T-cell (primary cell): ENCODE results near the gene LRRC71. TPM values are rescaled to one million over a fixed set of nuclear protein-coding genes. Genes with fewer than 3 reads are reported as not detected.
"Not testable (repeated sequence)": the region's sequence is repeated elsewhere in the genome, so short reads cannot be mapped to it uniquely, and the experiment has no call there.

ENCODE experiments used
- ATAC-seq, 4 experiments: fragments of 200-7000 bp in 3 of 4; fragments of 150-1000 bp in 1 of 4; cut with Tn5 transposase; replicated peaks in 1 of 4; 1 replicate in 3 of 4; 2 replicates in 1 of 4; pipeline ENCODE4 v1.10.0; 2021; ENCODE audit warnings: moderate library complexity in 3 of 4, mild to moderate bottlenecking in 2 of 4, moderate number of reproducible peaks in 1 of 4
- CTCF ChIA-PET, 2 donors: fragments of 300-600 bp; sonication (Branson Sonifier 250); formaldehyde crosslinking; loops; one replicate each; lab custom pipeline; 2022; ENCODE audit warnings: antibody characterized with exemption in 2 of 2; lab: Charles Lee
- POLR2A ChIA-PET, 2 donors: fragments of 300-600 bp; sonication (Branson Sonifier 250); formaldehyde crosslinking; loops; one replicate each; lab custom pipeline; 2022; ENCODE audit warnings: antibody characterized with exemption in 2 of 2; lab: Charles Lee
- DNase-seq, 35 experiments: peaks; one replicate each; pipeline versions ENCODE4 v3.0.0 to v3.0.0-alpha.2; 2013 to 2023
- H3K27ac ChIP-seq: one replicate; pipeline ENCODE4 v1.5.1; 2013; ENCODE audit warnings: low read length
- H3K27me3 ChIP-seq, 2 experiments: replicated peaks in 1 of 2; 1 replicate in 1 of 2; 2 replicates in 1 of 2; pipeline versions ENCODE4 v1.6.1 to v1.7.0; 2013; ENCODE audit warnings: low read length in 1 of 2, mixed read lengths in 1 of 2; ENCODE audit not compliant: control insufficient read depth in 2 of 2, insufficient read depth in 2 of 2; ENCODE audit errors: extremely low read depth in 1 of 2
- H3K36me3 ChIP-seq, 2 donors: 1 replicate in 1 of 2; 2 replicates in 1 of 2; pipeline versions ENCODE4 v1.6.1 to v1.7.0; 2013; ENCODE audit warnings: low read length in 1 of 2; ENCODE audit not compliant: control insufficient read depth in 2 of 2, insufficient read depth in 1 of 2; ENCODE audit errors: extremely low read depth in 1 of 2
- H3K4me1 ChIP-seq, 2 experiments: 1 replicate in 1 of 2; 2 replicates in 1 of 2; pipeline versions ENCODE4 v1.6.1 to v1.7.0; 2013; ENCODE audit warnings: low read length in 2 of 2, mixed read lengths in 1 of 2; ENCODE audit not compliant: insufficient read depth in 2 of 2, control insufficient read depth in 1 of 2; ENCODE audit errors: extremely low read depth in 1 of 2
- H3K4me3 ChIP-seq, 2 donors: 1 replicate in 1 of 2; 2 replicates in 1 of 2; pipeline versions ENCODE4 v1.5.1 to v1.7.0; 2013; ENCODE audit warnings: mild to moderate bottlenecking in 2 of 2, low read length in 1 of 2, moderate library complexity in 1 of 2; ENCODE audit not compliant: control insufficient read depth in 1 of 2; ENCODE audit errors: extremely low read depth in 1 of 2
- H3K9me3 ChIP-seq: 2 replicates; pipeline ENCODE4 v1.7.0; 2013
- H3K27ac Mint-ChIP-seq, 2 donors: one replicate each; pipeline ENCODE4 v1.8.0; 2020 to 2021; ENCODE audit warnings: mild to moderate bottlenecking in 2 of 2, mixed read lengths in 2 of 2
- H3K27me3 Mint-ChIP-seq, 2 donors: one replicate each; pipeline ENCODE4 v1.8.0; 2021 to 2022; ENCODE audit warnings: mixed read lengths in 2 of 2
- H3K36me3 Mint-ChIP-seq: one replicate; pipeline ENCODE4 v1.8.0; 2021; ENCODE audit warnings: mixed read lengths
- H3K4me1 Mint-ChIP-seq, 3 donors: one replicate each; pipeline ENCODE4 v1.8.0; 2020 to 2022; ENCODE audit warnings: mixed read lengths in 3 of 3, mild to moderate bottlenecking in 1 of 3
- H3K4me3 Mint-ChIP-seq, 3 donors: one replicate each; pipeline ENCODE4 v1.8.0; 2020 to 2022; ENCODE audit warnings: mild to moderate bottlenecking in 3 of 3, mixed read lengths in 3 of 3, moderate library complexity in 3 of 3
- H3K9me3 Mint-ChIP-seq, 3 donors: one replicate each; pipeline ENCODE4 v1.8.0; 2020 to 2022; ENCODE audit warnings: mixed read lengths in 3 of 3
- WGBS: methylation state at CpG from one replicate; pipeline ENCODE4 v1.1.5; 2013; ENCODE audit warnings: missing lambda C conversion rate; ENCODE audit not compliant: insufficient coverage; 5-methylcytosine and 5-hydroxymethylcytosine counted together
- total RNA-seq, 35 experiments: library from RNA in 6 of 35; stranded (reverse) in 6 of 35; fragments of 120-200 nt in 1 of 35; gene quantifications; one replicate each; pipeline versions ENCODE4 v1.2.1 to v1.2.4 and lab custom pipeline; 2013 to 2026

Gene LRRC71
- total RNA-seq, 5 donors from 2014 or later (not counting 1 experiment from before 2014, with no cell fraction given): not detected

DNA sequence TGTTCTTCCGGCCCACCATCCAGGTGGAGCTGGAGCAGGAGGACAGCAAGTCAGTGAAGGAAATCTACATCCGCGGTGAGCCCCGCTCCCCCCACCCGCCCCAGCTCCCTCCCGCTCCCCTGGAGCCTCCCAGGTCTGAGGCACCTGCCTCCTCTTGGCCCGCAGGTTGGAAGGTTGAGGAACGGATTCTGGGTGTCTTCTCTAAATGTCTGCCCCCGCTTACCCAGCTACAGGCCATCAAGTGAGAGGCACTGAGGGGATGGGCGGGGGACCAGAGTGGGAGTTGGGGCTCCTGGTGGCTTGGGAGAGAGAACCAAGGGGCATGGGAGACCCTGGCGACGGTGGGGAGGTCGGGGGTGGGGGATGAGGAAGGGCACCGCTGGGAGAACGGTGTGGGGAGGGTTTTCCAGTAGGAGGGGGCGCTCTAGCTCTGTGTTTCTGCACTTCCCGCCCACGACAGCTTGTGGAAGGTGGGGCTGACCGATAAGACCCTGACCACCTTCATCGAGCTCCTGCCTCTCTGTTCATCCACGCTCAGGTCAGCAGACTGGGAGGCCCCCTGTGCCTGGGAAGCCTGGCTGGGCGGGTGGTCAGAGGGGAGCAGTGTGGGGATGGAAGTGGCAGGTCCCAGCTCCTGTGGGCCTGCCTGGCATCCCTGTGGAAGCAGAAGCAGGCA lies 4.2 kb downstream of the LRRC71 start:
- CTCF ChIA-PET: no interaction called here
- peak overlapping the region in 1 of 3 donors; percentile 69 for H3K4me3 Mint-ChIP-seq
- H3K4me1 Mint-ChIP-seq: peaks cover 27 to 30% (median 30%) of the 10 kb centered on the region in 3 donors
- H3K9me3 Mint-ChIP-seq: no peaks in the 10 kb centered on the region
- H3K36me3 Mint-ChIP-seq: no peaks in the 10 kb centered on the region
- H3K4me3 ChIP-seq: no peak overlapping the region
- no peak overlapping the region for H3K27ac ChIP-seq
- H3K27me3 Mint-ChIP-seq: peaks cover 67 to 91% of the 10 kb centered on the region in 2 donors
- no peak for DNase-seq
- H3K36me3 ChIP-seq: no peaks in the 10 kb centered on the region
- POLR2A ChIA-PET: no interaction called here
- peaks cover 21 to 95% of the 10 kb centered on the region in 2 experiments for H3K27me3 ChIP-seq
- no peaks in the 10 kb centered on the region for H3K9me3 ChIP-seq
- no peak for ATAC-seq
- H3K27ac Mint-ChIP-seq: no peak overlapping the region
- H3K4me1 ChIP-seq: peaks cover 0 to 33% of the 10 kb centered on the region in 2 experiments
- 51% methylated on average over 16 of the region's 22 CpGs for WGBS

DNA sequence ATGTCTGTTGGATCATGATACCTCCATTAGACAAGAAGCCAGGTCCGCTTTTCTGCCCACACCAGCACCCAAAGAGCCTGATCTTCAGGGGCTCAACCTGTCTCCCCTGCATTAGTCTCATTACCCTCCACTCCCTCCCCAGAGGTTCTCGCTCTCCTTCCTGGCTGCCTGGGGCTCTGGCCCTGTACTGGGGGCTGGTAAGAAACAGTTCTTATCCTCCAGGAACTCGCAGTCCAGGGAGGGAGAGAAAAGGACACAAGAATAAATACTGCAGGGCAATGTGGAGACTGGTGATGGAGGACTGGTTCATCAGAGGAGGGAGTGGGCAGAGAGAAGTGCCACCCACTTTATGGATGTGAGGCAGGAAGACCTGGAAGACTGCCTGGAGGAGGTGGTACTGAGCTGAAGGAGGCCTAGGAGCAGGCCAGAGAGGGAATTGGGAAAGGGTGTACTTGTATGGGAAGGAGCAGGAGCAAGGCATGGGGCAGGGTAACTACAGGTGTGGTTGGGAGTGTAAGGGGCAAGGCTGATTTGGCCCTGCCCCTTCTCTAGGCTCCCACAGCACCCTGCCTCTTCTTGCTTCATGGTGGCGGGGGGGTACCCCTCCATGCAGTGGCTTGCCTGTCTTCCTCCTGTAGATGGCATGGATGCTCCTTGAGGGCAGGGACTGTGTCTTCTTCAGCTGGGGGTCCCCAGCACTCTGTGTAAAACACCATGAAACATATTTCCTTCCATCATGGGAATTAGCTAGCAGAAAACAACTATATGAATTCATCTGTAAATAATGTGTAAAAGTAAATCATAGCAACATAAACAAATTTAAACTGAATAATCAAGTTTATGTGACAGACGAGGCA lies 5.0 kb downstream of the LRRC71 start:
- WGBS: 70% methylated on average over 2 of the region's 5 CpGs
- ChIA-PET POLR2A (no interaction called here), CTCF (no interaction called here)
- Histone ChIP-seq H3K36me3 (no peaks in the 10 kb centered on the region), H3K4me1 (peaks cover 0 to 30% of the 10 kb centered on the region in 2 experiments), H3K27me3 (peaks cover 21 to 93% of the 10 kb centered on the region in 2 experiments), H3K4me3 (no peak overlapping the region), H3K27ac (no peak overlapping the region), H3K9me3 (no peaks in the 10 kb centered on the region)
- Mint-ChIP-seq H3K36me3 (no peaks in the 10 kb centered on the region), H3K4me3 (no peak overlapping the region), H3K9me3 (no peaks in the 10 kb centered on the region), H3K27ac (no peak overlapping the region), H3K27me3 (peaks cover 71 to 92% of the 10 kb centered on the region in 2 donors), H3K4me1 (peaks cover 25 to 30% (median 28%) of the 10 kb centered on the region in 3 donors)
- DNase-seq (no peak), ATAC-seq (no peak)

DNA sequence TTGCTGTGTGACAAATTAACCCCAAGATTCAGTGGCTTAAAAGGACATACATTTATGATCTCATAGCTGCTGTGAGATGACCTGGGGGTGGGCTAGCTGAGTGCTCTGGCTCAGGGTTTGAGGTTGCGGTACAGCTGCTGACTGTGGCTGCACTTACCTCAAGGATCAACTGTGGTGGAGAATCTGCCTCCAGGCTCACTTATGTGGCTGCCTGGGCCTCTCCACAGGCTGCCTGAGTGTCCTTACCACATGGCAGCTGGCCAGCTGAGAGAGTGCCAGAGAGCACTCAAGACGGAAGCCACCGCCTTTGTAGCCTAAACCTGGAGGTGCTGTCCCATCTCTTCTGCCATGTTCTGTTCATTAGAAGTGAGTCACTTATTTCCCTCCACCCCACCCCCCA lies 5.7 kb downstream of the LRRC71 start:
- Histone ChIP-seq H3K27ac (no peak overlapping the region), H3K27me3 (peaks cover 17 to 93% of the 10 kb centered on the region in 2 experiments), H3K9me3 (no peaks in the 10 kb centered on the region), H3K4me1 (peaks cover 0 to 24% of the 10 kb centered on the region in 2 experiments), H3K4me3 (no peak overlapping the region), H3K36me3 (no peaks in the 10 kb centered on the region)
- no peak for ATAC-seq
- H3K27me3 Mint-ChIP-seq: peaks cover 69 to 91% of the 10 kb centered on the region in 2 donors
- CTCF ChIA-PET: interaction anchor here in 1 of 2 donors (0.6 kb wide), 1 partner anchor 9 kb away, joined by 3 read pairs; no protein-coding TSS in a partner anchor
- H3K36me3 Mint-ChIP-seq: no peaks in the 10 kb centered on the region
- H3K9me3 Mint-ChIP-seq: no peaks in the 10 kb centered on the region
- H3K27ac Mint-ChIP-seq: no peak overlapping the region
- peaks cover 18 to 36% (median 25%) of the 10 kb centered on the region in 3 donors for H3K4me1 Mint-ChIP-seq
- peak in 4 of 35 experiments; percentile 14 to 23 (median 18) for DNase-seq
- 6% methylated on average over 3 of the region's 3 CpGs for WGBS
- H3K4me3 Mint-ChIP-seq: no peak overlapping the region
- POLR2A ChIA-PET: no interaction called here

DNA sequence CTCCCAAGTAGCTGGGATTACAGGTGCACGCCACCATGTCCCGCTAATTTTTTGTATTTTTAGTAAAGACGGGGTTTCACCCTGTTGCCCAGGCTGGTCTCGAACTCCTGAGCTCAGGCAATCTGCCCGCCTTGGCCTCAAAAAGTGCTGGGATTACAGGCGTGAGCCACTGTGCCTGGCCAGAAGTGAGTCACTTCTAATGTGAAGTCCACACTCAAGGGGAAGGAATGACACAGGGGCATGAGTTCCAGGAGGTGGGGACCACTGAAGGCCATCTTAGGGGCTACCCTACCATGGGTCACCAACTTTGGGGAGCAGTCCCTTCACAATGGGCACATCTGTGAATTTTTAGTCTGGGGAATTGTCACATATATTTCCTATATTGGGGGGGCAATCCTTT lies 6.3 kb downstream of the LRRC71 start:
- WGBS: 85% methylated on average over 6 of the region's 6 CpGs
- H3K27me3 ChIP-seq: peaks cover 15 to 90% of the 10 kb centered on the region in 2 experiments
- not testable (repeated sequence) for H3K36me3 ChIP-seq, H3K9me3 Mint-ChIP-seq, ATAC-seq, H3K27ac Mint-ChIP-seq, H3K36me3 Mint-ChIP-seq, H3K27ac ChIP-seq, H3K4me3 ChIP-seq, DNase-seq, H3K9me3 ChIP-seq
- peaks cover 0 to 24% of the 10 kb centered on the region in 2 experiments for H3K4me1 ChIP-seq
- peaks cover 17 to 41% (median 29%) of the 10 kb centered on the region in 3 donors for H3K4me1 Mint-ChIP-seq
- peaks cover 69 to 91% of the 10 kb centered on the region in 2 donors for H3K27me3 Mint-ChIP-seq
- POLR2A ChIA-PET: interaction anchor here in 1 of 2 donors (0.7 kb wide), 1 partner anchor 66 kb away, joined by 4 read pairs; the partner anchor contains the start of gene NTRK1
- H3K4me3 Mint-ChIP-seq: peak overlapping the region in 1 of 3 donors; percentile 67
- CTCF ChIA-PET: interaction anchor here (0.6 to 1.3 kb wide), 2 partner anchors 10 to 34 kb away, joined by 3 read pairs; partner anchors contain the start of gene PEAR1 (in 1 of the 2)

DNA sequence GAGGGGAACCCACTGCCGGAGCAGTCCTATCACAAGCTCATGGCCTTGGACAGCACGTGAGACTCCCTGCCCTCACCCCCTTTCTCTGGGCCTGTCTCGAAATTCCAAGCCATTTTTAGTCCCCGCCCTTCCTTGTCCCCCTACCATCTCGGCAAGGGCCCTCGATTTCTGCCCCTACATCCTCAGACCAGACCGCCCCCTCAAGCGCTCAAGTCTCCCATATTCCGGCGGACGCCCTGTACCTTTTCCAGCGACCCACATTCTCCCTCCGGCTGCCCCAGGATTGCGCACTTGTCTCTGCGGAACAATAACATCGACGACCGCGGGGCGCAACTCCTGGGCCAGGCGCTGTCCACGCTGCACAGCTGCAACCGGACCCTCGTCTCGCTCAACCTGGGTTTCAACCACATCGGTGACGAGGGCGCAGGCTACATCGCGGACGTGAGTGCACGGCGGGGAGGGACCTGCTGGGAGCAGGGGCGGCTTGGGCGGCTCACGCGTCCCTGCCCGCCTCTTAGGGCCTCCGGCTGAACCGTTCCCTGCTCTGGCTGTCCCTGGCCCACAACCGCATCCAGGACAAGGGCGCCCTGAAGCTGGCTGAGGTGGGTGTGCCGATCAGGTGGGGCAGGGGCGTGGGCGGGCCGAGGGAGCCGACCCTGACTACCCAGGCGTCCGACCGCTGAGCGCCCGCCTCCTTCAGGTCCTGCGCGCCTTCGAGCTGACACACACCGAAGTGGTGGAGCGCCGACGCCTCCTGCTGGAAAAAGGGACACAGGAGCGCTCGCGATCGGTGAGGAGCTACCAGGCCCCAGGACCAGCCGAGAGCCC lies 7.0 kb downstream of the LRRC71 start:
- Mint-ChIP-seq H3K4me1 (peaks cover 17 to 41% (median 28%) of the 10 kb centered on the region in 3 donors), H3K36me3 (no peaks in the 10 kb centered on the region), H3K9me3 (no peaks in the 10 kb centered on the region), H3K27ac (no peak overlapping the region), H3K4me3 (peak overlapping the region in 1 of 3 donors; percentile 67), H3K27me3 (peaks cover 62 to 89% of the 10 kb centered on the region in 2 donors)
- H3K4me3 ChIP-seq: no peak overlapping the region
- 7% methylated on average over 63 of the region's 64 CpGs for WGBS
- CTCF ChIA-PET: interaction anchor here (0.8 to 1.3 kb wide), 4 partner anchors 10 to 243 kb away, joined by 3 to 6 read pairs (median 3); partner anchors contain the start of gene PEAR1 (in 1 of the 2)
- peaks cover 0 to 24% of the 10 kb centered on the region in 2 experiments for H3K4me1 ChIP-seq
- no peak overlapping the region for H3K27ac ChIP-seq
- DNase-seq (peak; percentile 22 to 73 (median 48)), ATAC-seq (peak; percentile 76 to 86 (median 80))
- POLR2A ChIA-PET: interaction anchor here in 1 of 2 donors (0.7 kb wide), 1 partner anchor 67 kb away, joined by 4 read pairs; the partner anchor contains the start of gene NTRK1
- H3K27me3 ChIP-seq: peaks cover 10 to 89% of the 10 kb centered on the region in 2 experiments
- H3K36me3 ChIP-seq: no peaks in the 10 kb centered on the region
- no peaks in the 10 kb centered on the region for H3K9me3 ChIP-seq
